SU-DHL-6 (cell line): ENCODE measurements around the gene ETNK2.

Experiments
- EZH2phosphoT487 ChIP-seq: fragments of 200-600 bp; sonication (generic), shearing (Covaris generic); conservative IDR thresholded peaks from 2 replicates; pipeline ENCODE4 v1.6.1; 2018; ENCODE audit warnings: mild to moderate bottlenecking, antibody characterized with exemption, low read length, moderate library complexity, mixed read lengths
- TF ChIP-seq, protein P1 (sequence below): fragments of 200-600 bp; sonication (generic); IDR thresholded peaks from one replicate; pipeline ENCODE4 v1.5.1; 2017; ENCODE audit warnings: antibody characterized with exemption, mild to moderate bottlenecking, low read length, moderate library complexity; ENCODE audit not compliant: insufficient read depth, poor library complexity, severe bottlenecking

DNA sequence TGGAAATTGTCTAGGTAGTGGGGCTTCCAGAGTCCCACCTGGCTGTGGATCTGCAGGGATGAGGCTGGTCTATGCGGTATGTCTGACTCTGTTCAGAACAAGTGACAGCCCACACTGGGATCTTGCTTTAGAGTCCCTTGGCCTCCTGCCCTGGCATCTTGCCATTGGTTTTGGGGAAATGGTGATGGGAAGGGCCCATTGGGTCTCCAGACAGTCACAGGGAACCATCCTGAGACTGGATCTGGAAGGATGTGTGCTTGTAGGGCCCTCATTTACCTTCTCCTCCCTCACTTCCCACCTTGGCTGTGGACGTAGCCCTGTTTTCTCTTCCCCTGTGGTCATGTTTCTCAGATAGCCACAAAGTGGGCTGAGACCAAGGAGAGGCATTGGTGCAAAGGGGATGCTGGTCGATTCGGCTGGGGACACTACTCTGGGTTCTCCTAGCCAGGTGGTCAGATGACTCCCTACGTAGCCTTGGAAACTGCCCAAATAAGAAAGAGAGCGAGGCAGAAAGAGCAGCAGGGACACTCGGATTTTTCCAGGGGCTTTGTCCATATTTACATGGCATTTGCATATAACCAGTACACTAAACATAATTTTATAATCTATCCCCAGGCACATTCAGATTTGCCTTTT lies 63.8 kb downstream of the ETNK2 start:
- TF ChIP-seq, protein P1, sequence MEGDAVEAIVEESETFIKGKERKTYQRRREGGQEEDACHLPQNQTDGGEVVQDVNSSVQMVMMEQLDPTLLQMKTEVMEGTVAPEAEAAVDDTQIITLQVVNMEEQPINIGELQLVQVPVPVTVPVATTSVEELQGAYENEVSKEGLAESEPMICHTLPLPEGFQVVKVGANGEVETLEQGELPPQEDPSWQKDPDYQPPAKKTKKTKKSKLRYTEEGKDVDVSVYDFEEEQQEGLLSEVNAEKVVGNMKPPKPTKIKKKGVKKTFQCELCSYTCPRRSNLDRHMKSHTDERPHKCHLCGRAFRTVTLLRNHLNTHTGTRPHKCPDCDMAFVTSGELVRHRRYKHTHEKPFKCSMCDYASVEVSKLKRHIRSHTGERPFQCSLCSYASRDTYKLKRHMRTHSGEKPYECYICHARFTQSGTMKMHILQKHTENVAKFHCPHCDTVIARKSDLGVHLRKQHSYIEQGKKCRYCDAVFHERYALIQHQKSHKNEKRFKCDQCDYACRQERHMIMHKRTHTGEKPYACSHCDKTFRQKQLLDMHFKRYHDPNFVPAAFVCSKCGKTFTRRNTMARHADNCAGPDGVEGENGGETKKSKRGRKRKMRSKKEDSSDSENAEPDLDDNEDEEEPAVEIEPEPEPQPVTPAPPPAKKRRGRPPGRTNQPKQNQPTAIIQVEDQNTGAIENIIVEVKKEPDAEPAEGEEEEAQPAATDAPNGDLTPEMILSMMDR = no peak
- no peak for TF ChIP-seq EZH2phosphoT487
